ENCODE results near the gene SERPINA6. TPM values are rescaled to one million over a fixed set of nuclear protein-coding genes. Genes with fewer than 3 reads are reported as not detected.

The SERPINA6 gene
- total and polyA plus RNA-seq, 8 donors = 0.08 to 0.28 (median 0.14) TPM; not detected in 4

GRCh38 chr14:94291159-94291905, 31.8 kb downstream of the SERPINA6 start:
- intact Hi-C loops (cut with DNase I) = no loop called here
- ATAC-seq (no peak), DNase-seq (no peak)
- no peaks in the 10 kb centered on the region for H3K9me3 ChIP-seq
- H3K27me3 ChIP-seq = peaks cover 0 to 5% of the 10 kb centered on the region in 2 donors
- H3K27ac ChIP-seq = no peak overlapping the region
- no peaks in the 10 kb centered on the region for H3K36me3 ChIP-seq
- H3K4me3 ChIP-seq = no peak overlapping the region
- no peaks in the 10 kb centered on the region for H3K4me1 ChIP-seq
- TF ChIP-seq, protein P1, sequence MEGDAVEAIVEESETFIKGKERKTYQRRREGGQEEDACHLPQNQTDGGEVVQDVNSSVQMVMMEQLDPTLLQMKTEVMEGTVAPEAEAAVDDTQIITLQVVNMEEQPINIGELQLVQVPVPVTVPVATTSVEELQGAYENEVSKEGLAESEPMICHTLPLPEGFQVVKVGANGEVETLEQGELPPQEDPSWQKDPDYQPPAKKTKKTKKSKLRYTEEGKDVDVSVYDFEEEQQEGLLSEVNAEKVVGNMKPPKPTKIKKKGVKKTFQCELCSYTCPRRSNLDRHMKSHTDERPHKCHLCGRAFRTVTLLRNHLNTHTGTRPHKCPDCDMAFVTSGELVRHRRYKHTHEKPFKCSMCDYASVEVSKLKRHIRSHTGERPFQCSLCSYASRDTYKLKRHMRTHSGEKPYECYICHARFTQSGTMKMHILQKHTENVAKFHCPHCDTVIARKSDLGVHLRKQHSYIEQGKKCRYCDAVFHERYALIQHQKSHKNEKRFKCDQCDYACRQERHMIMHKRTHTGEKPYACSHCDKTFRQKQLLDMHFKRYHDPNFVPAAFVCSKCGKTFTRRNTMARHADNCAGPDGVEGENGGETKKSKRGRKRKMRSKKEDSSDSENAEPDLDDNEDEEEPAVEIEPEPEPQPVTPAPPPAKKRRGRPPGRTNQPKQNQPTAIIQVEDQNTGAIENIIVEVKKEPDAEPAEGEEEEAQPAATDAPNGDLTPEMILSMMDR (IDR thresholded peaks at IDR 0.05) = no peak

DNA sequence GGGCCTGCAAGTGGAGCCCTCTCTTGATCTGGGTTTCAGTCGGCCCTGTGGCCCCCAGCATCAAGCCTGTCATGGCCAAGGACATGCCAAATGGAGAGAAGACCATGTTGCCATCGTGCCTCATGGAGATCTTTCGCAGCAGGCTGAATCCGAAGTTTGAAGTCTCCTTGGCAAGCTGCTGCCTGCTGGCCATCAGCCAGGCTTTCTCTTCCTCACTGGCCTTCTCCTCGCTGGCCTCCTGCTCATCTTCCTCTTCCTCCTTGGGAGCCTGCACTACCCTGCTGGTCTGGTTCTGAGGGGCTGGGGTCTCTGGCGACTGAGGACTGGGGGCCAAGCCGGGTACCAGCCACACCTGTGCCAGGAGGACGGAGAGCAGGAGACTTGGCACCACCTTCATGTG, 32.9 kb downstream of the SERPINA6 start:
- TF ChIP-seq, protein P1 (IDR thresholded peaks at IDR 0.05) = no peak
- intact Hi-C loops (cut with DNase I) = no loop called here
- DNase-seq (no peak), ATAC-seq (no peak)
- H3K27ac ChIP-seq = no peak overlapping the region
- no peaks in the 10 kb centered on the region for H3K9me3 ChIP-seq
- H3K4me1 ChIP-seq = no peaks in the 10 kb centered on the region
- H3K36me3 ChIP-seq = no peaks in the 10 kb centered on the region
- peaks cover 0 to 1% of the 10 kb centered on the region in 2 donors for H3K27me3 ChIP-seq
- no peak overlapping the region for H3K4me3 ChIP-seq

- H3K4me3 ChIP-seq = no peak overlapping the region
- intact Hi-C loops (cut with DNase I) = no loop called here
- H3K36me3 ChIP-seq = no peaks in the 10 kb centered on the region
- TF ChIP-seq, protein P1 (IDR thresholded peaks at IDR 0.05) = no peak
- H3K27me3 ChIP-seq = no peaks in the 10 kb centered on the region
- no peaks in the 10 kb centered on the region for H3K4me1 ChIP-seq
- no peaks in the 10 kb centered on the region for H3K9me3 ChIP-seq
- ATAC-seq = no peak
- no peak overlapping the region for H3K27ac ChIP-seq
- DNase-seq = no peak
These were observed 34.3 kb downstream of the SERPINA6 start for GRCh38 chr14:94288610-94289465.

- TF ChIP-seq, protein P1 (IDR thresholded peaks at IDR 0.05) = no peak
- H3K4me1 ChIP-seq = no peaks in the 10 kb centered on the region
- no peaks in the 10 kb centered on the region for H3K27me3 ChIP-seq
- no peaks in the 10 kb centered on the region for H3K36me3 ChIP-seq
- ATAC-seq (no peak), DNase-seq (no peak)
- no peak overlapping the region for H3K4me3 ChIP-seq
- intact Hi-C loops (cut with DNase I) = no loop called here
- H3K27ac ChIP-seq = no peak overlapping the region
- H3K9me3 ChIP-seq = no peaks in the 10 kb centered on the region
These were observed 38.0 kb downstream of the SERPINA6 start for GRCh38 chr14:94285158-94285557.

DNA sequence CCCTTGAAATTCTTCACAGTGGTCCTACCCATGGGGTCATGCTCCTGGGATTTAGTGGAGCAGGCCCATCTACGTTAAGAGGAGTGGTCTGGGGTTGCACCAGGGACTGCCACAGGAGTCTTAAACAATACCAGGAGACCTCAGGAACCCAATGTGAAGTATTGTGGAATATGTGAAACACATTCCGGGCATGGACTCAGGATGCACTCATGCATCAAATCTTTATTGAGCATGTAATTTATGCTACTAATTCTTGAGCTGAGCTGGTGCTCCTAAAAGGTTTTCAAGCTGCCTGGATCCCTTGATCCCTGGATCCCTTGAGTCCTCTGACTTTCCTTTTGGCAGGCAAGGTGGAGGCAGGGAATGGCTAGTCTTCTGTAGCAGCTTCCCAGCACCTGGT, 38.9 kb downstream of the SERPINA6 start:
- Histone ChIP-seq H3K27ac (no peak overlapping the region), H3K4me1 (no peaks in the 10 kb centered on the region), H3K9me3 (no peaks in the 10 kb centered on the region), H3K4me3 (no peak overlapping the region), H3K27me3 (no peaks in the 10 kb centered on the region), H3K36me3 (no peaks in the 10 kb centered on the region)
- no peak for ATAC-seq
- TF ChIP-seq, protein P1 (IDR thresholded peaks at IDR 0.05) = no peak
- no peak for DNase-seq
- intact Hi-C loops (cut with DNase I) = no loop called here
